Upper lobe of right lung (tissue), 1 donor: Measurements from ENCODE around the gene HDAC9. TPM values are rescaled to one million over a fixed set of nuclear protein-coding genes. Genes with fewer than 3 reads are reported as not detected.

Source experiments
- ATAC-seq: fragments of 200-7000 bp; cut with Tn5 transposase; one replicate; pipeline ENCODE4 v1.9.1; 2020; ENCODE audit warnings: mild to moderate bottlenecking, moderate library complexity
- DNase-seq: peaks from one replicate; pipeline ENCODE4 v3.0.0-alpha.2; 2020
- H3K27ac ChIP-seq: fragments of 200-600 bp; one replicate; pipeline ENCODE4 v1.8.0; 2022
- H3K27me3 ChIP-seq: fragments of 200-600 bp; one replicate; pipeline ENCODE4 v1.8.0; 2022; ENCODE audit warnings: mild to moderate bottlenecking
- H3K36me3 ChIP-seq: fragments of 200-600 bp; one replicate; pipeline ENCODE4 v1.8.0; 2022
- H3K4me1 ChIP-seq: fragments of 200-600 bp; one replicate; pipeline ENCODE4 v1.8.0; 2022
- H3K4me3 ChIP-seq: fragments of 200-600 bp; one replicate; pipeline ENCODE4 v1.8.0; 2022; ENCODE audit warnings: mild to moderate bottlenecking
- H3K9me3 ChIP-seq: fragments of 200-600 bp; one replicate; pipeline ENCODE4 v1.8.0; 2022
- intact Hi-C: fragments of 100-400 bp; cut with DNase I; formaldehyde crosslinking; loops from one replicate; pipeline ENCODE4 v1.11.0; 2022
- total RNA-seq: library from RNA; stranded (reverse); fragmentation: NEBNext Ultra II Directional; extraction: Animal tissue kit (Norgen Biotek cat#: 25700); gene quantifications from one replicate; pipeline ENCODE4 v1.2.1, GENCODE V29; 2021
- TF ChIP-seq, protein P1 (sequence below): fragments of 200-600 bp; IDR thresholded peaks from one replicate; pipeline ENCODE4 v1.8.0; 2022; ENCODE audit warnings: antibody characterized with exemption
- donor health status: DM: no; HTN: yes; CAD: no; lungs with severe emphysema.

The HDAC9 gene
- total RNA-seq, 1 donor from 2014 or later = 52.4 TPM

DNA sequence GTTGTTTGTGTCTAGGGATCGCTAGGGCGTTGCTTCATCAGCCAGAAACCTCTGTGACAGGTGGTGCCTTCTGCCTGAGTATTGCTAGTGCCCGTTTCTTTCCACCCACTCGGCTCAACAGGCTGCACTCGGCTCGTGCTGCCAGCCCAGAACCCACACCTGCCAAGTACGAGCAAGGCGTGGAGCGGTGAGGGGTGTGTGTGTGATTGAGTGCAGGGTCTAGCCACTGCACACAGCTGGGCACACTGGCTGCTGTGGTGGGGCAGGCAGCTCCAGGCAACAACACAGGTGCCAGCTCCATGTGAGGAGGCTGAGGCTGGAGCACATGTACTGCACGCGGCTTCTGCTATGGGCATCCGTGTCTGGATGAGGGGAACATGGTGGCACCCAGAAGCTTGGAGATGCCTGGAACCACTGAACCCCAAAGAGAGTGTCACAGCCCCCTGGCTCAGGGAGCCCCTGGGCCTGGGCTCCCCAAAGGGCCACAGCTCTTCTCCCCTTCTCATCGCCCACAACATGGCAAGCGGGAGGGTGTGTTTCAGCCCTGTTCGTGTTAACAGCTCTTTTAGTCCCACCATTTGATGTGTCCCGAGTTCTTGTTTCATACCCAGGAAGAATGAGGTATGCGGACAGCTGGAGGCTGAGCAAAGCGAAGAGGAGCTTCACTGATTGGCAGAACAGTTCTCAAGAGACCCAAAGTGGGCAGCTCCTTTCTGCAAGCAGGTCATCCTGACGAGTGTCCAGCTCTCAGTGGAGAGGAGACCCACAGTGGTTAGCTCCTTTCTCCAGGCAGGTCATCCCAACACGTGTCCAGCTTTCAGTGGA lies 78.1 kb downstream of the HDAC9 start:
- no peaks in the 10 kb centered on the region for H3K36me3 ChIP-seq
- no peak overlapping the region for H3K27ac ChIP-seq
- intact Hi-C loops = no loop called here
- no peaks in the 10 kb centered on the region for H3K27me3 ChIP-seq
- no peaks in the 10 kb centered on the region for H3K4me1 ChIP-seq
- DNase-seq (no peak), ATAC-seq (peak; percentile 10)
- TF ChIP-seq, protein P1, sequence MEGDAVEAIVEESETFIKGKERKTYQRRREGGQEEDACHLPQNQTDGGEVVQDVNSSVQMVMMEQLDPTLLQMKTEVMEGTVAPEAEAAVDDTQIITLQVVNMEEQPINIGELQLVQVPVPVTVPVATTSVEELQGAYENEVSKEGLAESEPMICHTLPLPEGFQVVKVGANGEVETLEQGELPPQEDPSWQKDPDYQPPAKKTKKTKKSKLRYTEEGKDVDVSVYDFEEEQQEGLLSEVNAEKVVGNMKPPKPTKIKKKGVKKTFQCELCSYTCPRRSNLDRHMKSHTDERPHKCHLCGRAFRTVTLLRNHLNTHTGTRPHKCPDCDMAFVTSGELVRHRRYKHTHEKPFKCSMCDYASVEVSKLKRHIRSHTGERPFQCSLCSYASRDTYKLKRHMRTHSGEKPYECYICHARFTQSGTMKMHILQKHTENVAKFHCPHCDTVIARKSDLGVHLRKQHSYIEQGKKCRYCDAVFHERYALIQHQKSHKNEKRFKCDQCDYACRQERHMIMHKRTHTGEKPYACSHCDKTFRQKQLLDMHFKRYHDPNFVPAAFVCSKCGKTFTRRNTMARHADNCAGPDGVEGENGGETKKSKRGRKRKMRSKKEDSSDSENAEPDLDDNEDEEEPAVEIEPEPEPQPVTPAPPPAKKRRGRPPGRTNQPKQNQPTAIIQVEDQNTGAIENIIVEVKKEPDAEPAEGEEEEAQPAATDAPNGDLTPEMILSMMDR = no peak
- H3K9me3 ChIP-seq = no peaks in the 10 kb centered on the region
- no peak overlapping the region for H3K4me3 ChIP-seq

DNA sequence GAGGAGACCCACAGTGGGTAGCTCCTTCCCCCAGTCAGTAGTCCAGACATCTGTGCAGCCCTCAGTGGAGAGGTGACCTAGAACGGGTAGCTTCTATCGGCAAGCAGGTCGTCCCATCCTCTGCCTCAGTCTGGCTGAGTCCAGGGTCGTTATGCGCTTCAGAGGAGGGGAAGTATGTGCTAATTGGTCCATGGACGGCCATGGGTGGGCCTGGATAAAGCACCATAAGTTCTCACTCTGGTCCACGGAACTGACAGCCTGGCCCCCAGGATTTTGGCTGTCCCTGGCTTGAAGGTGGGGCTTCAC lies 78.6 kb downstream of the HDAC9 start:
- H3K4me3 ChIP-seq = no peak overlapping the region
- TF ChIP-seq, protein P1 = no peak
- intact Hi-C loops = no loop called here
- H3K27me3 ChIP-seq = no peaks in the 10 kb centered on the region
- DNase-seq (no peak), ATAC-seq (no peak)
- H3K27ac ChIP-seq = no peak overlapping the region
- no peaks in the 10 kb centered on the region for H3K4me1 ChIP-seq
- H3K9me3 ChIP-seq = no peaks in the 10 kb centered on the region
- no peaks in the 10 kb centered on the region for H3K36me3 ChIP-seq

DNA sequence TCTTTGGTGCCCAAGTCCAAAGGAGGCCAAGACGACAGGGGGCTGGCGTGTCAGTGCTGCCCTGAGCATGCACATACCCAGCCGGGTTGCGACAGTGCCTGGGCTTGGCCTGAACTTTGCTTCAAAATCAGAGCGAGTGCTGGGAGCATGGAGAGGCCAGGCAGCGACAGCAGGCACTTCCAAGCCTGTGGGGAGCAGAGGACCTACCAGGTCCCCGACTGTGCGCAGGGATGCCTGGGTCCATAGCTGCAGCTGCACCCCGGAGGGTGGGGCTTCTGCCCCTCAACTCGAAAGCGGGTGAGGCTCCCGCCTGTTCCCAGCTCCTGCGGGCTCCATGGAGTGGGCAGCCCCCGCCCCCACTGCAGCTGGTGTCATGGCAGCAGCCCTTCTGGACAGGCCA lies 79.1 kb downstream of the HDAC9 start:
- ATAC-seq (peak; percentile 24), DNase-seq (no peak)
- Histone ChIP-seq H3K36me3 (no peaks in the 10 kb centered on the region), H3K27ac (no peak overlapping the region), H3K27me3 (no peaks in the 10 kb centered on the region), H3K4me1 (no peaks in the 10 kb centered on the region), H3K9me3 (no peaks in the 10 kb centered on the region), H3K4me3 (no peak overlapping the region)
- TF ChIP-seq, protein P1 = no peak
- intact Hi-C loops = no loop called here

DNA sequence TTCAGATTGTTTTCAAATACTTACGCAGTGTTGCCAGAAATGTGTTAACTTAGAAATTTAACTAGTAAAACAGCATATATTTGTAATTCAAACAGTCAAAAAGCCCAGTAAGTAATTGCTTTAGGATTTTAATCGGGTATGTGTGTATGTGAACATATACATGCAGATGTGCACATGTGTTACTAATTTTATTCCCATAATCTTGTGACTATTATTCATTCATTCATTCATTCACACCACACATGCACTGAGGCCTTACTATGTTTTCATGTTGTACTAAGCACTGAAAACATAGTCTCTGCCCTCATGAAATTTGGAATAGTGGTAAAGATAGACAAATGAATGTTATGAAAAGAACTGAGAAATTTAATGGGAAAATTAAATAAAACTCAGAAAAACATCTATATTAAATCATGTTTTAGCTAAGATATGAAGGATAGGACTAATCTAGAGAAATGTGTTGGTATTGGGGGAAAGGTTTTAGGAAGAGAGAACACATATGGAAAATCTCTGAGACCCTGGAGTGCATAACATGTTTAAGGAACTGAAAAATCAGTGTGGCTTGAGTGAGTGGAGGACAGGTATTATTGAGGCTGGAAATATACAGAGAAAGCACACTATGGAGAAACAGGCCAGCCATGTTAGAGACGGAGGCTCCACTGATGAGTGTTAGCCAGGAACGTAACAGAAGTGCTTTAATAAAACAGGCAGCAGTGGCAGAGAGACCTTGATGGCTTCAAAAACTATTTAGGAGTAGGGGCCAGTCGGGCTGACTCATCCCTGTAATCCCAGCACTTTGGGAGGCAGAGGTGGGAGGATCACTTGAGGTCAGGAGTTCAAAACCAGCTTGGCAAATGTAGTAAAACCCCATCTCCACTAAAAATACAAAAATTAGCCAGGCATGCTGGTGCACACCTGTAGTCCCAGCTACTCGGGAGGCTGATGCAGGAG lies 80.3 kb downstream of the HDAC9 start:
- Histone ChIP-seq H3K4me3 (no peak overlapping the region), H3K4me1 (no peaks in the 10 kb centered on the region), H3K36me3 (no peaks in the 10 kb centered on the region), H3K27ac (no peak overlapping the region), H3K27me3 (no peaks in the 10 kb centered on the region), H3K9me3 (no peaks in the 10 kb centered on the region)
- ATAC-seq (no peak), DNase-seq (no peak)
- TF ChIP-seq, protein P1 = no peak
- intact Hi-C loops = no loop called here

DNA sequence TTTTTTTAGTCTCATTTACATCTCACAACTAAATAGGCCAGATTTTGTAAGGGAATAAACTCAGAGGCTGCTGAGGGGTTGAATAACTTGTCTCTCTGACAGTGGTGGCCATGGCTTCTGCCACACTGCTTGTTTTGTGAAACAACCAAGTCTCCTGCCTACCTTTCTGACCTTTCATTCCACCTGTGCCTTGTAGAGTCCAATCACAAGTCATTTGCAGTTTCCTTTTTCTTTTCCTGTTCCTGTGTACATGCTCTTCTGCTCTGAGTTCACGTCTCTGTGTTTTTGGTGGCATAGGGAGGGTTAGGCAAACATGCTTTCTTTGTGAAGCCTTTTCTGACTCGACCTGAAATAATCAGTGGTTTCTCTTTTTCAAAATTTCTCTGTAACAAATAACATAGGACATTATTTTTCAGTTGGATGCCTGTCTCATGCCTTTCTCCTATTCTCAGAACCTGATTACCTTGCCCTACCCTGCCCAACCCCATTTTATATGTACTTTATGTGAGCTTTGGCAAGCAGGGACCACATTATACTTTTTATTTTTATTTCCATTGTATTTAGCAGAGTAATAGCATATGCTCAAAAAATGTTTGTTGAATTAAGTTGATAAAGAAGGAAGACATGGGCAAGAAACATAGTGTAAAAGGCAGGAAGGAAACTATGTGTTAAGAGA lies 81.7 kb downstream of the HDAC9 start:
- no peaks in the 10 kb centered on the region for H3K4me1 ChIP-seq
- TF ChIP-seq, protein P1 = no peak
- intact Hi-C loops = no loop called here
- H3K9me3 ChIP-seq = no peaks in the 10 kb centered on the region
- no peak for ATAC-seq
- no peak for DNase-seq
- no peaks in the 10 kb centered on the region for H3K36me3 ChIP-seq
- H3K27ac ChIP-seq = no peak overlapping the region
- no peaks in the 10 kb centered on the region for H3K27me3 ChIP-seq
- no peak overlapping the region for H3K4me3 ChIP-seq
